AG09319 (cell line): ENCODE measurements around the gene DNAH5.

ENCODE experiments used
- DNase-seq: peaks from one replicate; pipeline ENCODE4 v3.0.0-alpha.2; 2010; ENCODE audit warnings: low read depth; ENCODE audit errors: extremely low read depth
- CTCF ChIP-seq: IDR thresholded peaks from 2 replicates; pipeline ENCODE4 v1.5.1; 2011; ENCODE audit warnings: low read depth, mild to moderate bottlenecking, inconsistent platforms, low read length, moderate library complexity

The DNAH5 gene

GRCh38 chr5:13649656-13650055 is 294.8 kb downstream of the DNAH5 start:
- no peak for DNase-seq
- no peak for TF ChIP-seq CTCF

DNA sequence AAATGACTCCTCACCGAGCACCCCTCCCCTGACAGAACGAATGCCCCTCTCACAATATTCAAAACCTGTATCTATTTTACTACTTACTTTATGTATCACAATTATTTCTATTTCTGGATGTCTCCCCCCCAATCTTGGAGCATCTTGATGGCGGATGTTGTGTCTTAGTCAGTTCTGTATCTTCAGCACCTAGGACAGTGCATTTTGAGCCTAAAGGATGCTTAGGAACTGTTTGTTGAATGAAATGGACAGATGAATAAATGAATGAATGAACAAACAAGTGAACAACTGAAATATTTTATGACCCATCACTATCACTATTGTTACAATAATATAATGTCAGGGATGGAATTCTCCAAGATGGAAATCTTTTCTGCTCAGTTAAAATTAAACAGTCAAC is 295.7 kb downstream of the DNAH5 start:
- DNase-seq = no peak
- TF ChIP-seq CTCF = no peak

DNA sequence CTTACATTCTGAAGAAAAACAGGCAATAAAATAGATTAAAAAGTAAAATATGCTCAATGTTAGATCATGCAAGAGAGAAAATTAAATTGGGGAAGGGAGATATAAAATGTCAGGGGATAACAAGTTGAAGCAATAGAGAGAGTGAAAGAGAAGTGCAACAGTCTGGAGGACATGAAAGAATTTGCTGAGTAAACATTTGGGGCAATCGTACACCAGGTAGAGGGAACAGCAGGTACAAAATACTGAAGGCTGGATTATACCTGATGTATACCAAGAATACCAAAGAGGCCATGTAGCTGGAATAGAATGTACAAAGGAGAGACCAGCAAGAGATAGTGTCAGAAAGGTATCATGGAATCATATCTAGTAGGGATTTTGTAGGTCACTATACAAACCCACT is 300.8 kb downstream of the DNAH5 start:
- DNase-seq = no peak
- TF ChIP-seq CTCF = no peak

GRCh38 chr5:13643196-13643595 is 301.3 kb downstream of the DNAH5 start:
- DNase-seq = no peak
- TF ChIP-seq CTCF = no peak
